Activated CD4-positive, CD25-positive, alpha-beta regulatory T cell treated with anti-CD3 and anti-CD28 coated beads, Interleukin-2, amount 50 U/mL, for 72 hours (primary cell): Measurements from ENCODE around the gene PNPLA1.

Experiments
- DNase-seq: peaks from one replicate; pipeline ENCODE4 v3.0.0; 2021

The PNPLA1 gene

GRCh38 chr6:36269834-36270705 lies at the start of gene PNPLA1:
PNPLA1 (plus strand) TSS chr6:36270060; CDS start chr6:36270460, 400 bp downstream.
- no peak for DNase-seq

- DNase-seq = no peak
These were observed 49.6 kb upstream of the PNPLA1 start for GRCh38 chr6:36220226-36220625.

GRCh38 chr6:36221674-36222073 lies 48.2 kb upstream of the PNPLA1 start:
- no peak for DNase-seq

GRCh38 chr6:36222924-36223323 lies 46.9 kb upstream of the PNPLA1 start:
- DNase-seq = no peak

GRCh38 chr6:36223706-36224105 lies 46.2 kb upstream of the PNPLA1 start:
- no peak for DNase-seq

GRCh38 chr6:36224918-36225461 lies 44.9 kb upstream of the PNPLA1 start:
- no peak for DNase-seq

- no peak for DNase-seq
These were observed 43.3 kb upstream of the PNPLA1 start for GRCh38 chr6:36226438-36227047.

- no peak for DNase-seq
These were observed 42.3 kb upstream of the PNPLA1 start for GRCh38 chr6:36227379-36228228.

- no peak for DNase-seq
These were observed 40.6 kb upstream of the PNPLA1 start for GRCh38 chr6:36229223-36229622.

GRCh38 chr6:36230371-36230770 lies 39.5 kb upstream of the PNPLA1 start:
- no peak for DNase-seq

- DNase-seq = no peak
These were observed 37.7 kb upstream of the PNPLA1 start for GRCh38 chr6:36232172-36232571.

GRCh38 chr6:36235309-36235708 lies 34.6 kb upstream of the PNPLA1 start:
- DNase-seq = no peak

- no peak for DNase-seq
These were observed 34.0 kb upstream of the PNPLA1 start for GRCh38 chr6:36235862-36236261.

- no peak for DNase-seq
These were observed 30.1 kb upstream of the PNPLA1 start for GRCh38 chr6:36239774-36240173.

GRCh38 chr6:36241728-36242127 lies 28.1 kb upstream of the PNPLA1 start:
- no peak for DNase-seq

GRCh38 chr6:36242161-36242560 lies 27.7 kb upstream of the PNPLA1 start:
- no peak for DNase-seq

GRCh38 chr6:36242626-36243025 lies 27.2 kb upstream of the PNPLA1 start:
- DNase-seq = no peak

GRCh38 chr6:36243562-36244212 lies 26.2 kb upstream of the PNPLA1 start:
- no peak for DNase-seq

- no peak for DNase-seq
These were observed 25.1 kb upstream of the PNPLA1 start for GRCh38 chr6:36244641-36245280.

GRCh38 chr6:36245572-36246061 lies 24.2 kb upstream of the PNPLA1 start:
- no peak for DNase-seq

GRCh38 chr6:36246506-36247268 lies 23.2 kb upstream of the PNPLA1 start:
- no peak for DNase-seq
